Activated effector memory CD4-positive, alpha-beta T cell treated with Interleukin-2 at 50 U/mL for 16 hours (primary cell): ENCODE measurements around the gene RNASEH2A.

Source experiments
- DNase-seq: peaks from one replicate; pipeline ENCODE4 v3.0.0-alpha.2; 2020

The RNASEH2A gene

DNA sequence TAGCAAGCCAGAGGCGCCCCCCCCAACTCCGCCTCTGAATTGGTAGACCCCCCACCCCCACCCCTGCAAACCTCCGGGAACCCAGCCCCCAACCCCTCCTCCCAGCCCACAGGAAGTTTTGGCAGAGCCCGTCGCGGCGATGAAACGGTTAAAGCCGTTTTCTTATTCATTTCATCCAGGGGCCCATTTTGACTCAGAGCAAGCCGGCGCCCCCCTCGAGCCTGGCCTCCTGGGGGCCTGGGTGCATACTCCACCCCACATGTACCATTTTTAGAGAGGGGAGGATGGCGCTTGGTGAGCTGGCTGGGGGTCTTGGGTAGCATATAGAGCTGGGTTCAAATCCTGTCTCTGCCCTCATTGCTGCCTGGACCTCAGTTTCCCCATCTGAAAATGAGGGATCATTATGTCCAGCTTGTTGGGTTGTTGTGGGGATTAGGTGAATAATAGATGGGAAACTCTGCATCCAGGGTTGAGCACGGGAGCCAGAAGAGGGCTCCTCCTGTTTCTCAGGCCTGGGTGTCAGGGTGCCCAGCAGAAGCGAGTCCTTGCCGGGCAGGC lies 23.0 kb upstream of the RNASEH2A start:
- no peak for DNase-seq

- no peak for DNase-seq
Measured at GRCh38 chr19:12783849-12784393, 22.5 kb upstream of the RNASEH2A start.

DNA sequence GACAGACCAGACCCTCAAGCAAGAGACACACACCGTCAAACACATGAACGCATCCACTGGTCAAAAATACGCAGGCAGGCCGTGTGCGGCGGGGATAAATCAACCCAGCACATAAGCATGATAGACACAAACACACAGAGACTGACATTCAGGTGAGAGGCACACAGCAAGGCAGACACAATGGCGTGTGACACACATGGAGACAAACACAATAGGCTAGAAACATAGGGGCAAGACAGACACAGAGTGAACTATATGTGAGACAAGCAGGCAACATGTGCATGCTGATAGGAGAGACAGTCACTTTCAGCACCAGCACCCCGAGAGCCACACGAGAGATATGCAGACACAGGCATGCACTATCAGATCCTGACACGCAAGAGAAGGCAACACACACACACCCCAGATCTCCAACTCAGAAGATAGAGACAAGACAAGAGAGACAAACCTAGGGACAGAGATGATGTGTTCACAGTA lies 22.0 kb upstream of the RNASEH2A start:
- DNase-seq: no peak

GRCh38 chr19:12784871-12785430 lies 21.4 kb upstream of the RNASEH2A start:
- no peak for DNase-seq

GRCh38 chr19:12785431-12786031 lies 20.9 kb upstream of the RNASEH2A start:
- no peak for DNase-seq

GRCh38 chr19:12786141-12786870 lies 20.1 kb upstream of the RNASEH2A start:
- no peak for DNase-seq

GRCh38 chr19:12786952-12787351 lies 19.4 kb upstream of the RNASEH2A start:
- DNase-seq: no peak

DNA sequence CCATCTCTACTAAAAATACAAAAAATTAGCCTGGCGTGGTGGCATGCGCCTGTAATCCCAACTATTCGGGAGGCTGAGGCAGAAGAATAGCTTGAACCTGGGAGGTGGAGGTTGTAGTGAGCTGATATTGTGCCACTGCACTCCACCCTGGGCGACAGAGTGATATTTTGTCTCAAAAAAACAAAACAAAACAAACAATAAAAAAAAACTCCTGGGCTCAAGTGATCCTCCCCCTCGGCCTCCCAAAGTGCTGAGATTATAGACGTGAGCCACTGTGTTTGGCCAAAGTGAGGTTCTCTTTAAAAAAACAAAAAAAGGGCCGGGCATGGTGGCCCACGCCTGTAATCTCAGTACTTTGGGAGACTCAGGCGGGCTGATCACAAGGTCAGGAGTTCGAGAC lies 18.9 kb upstream of the RNASEH2A start:
- DNase-seq: no peak

GRCh38 chr19:12788042-12788681 lies 18.2 kb upstream of the RNASEH2A start:
- DNase-seq: no peak

- DNase-seq: no peak
Measured at GRCh38 chr19:12788682-12789097, 17.7 kb upstream of the RNASEH2A start.

- no peak for DNase-seq
Measured at GRCh38 chr19:12789098-12789903, 17.1 kb upstream of the RNASEH2A start.

DNA sequence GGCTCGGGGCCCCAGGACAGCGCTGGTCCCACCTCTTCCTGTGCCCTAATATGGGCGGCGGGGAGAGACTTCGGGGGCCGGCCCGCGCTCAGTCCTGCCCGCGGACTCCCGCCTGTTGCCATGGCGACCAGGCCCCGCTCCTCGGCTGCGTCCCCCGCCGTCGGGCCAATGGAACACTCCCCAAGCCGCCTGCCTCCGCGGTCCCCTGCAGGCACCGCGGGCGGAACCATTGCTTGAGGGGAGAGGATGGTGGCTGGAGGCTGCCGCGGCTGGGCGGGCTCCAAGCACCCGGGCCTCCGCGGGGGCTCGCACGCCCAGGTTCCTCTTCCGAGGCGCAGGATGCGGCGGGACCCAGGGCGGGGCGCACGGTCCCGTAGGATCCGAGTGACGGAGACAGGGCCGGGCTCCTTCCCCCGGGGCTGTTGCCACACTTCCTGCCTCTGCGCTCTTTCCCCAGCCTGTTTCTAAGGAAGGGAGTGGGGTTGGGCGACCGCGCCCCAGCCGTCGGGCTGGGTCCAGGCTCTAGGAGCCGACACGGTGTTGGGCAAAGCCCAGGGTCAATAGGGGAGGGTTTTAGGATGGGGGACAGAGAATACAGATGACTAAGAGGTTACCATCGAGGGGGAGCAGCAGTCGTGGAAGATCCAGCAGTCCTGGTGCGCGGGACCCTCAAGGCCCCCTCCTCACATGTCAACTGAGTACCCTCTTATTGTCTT lies 16.3 kb upstream of the RNASEH2A start:
- DNase-seq: peak; percentile 82

- no peak for DNase-seq
Measured at GRCh38 chr19:12790628-12791344, 15.6 kb upstream of the RNASEH2A start.

DNA sequence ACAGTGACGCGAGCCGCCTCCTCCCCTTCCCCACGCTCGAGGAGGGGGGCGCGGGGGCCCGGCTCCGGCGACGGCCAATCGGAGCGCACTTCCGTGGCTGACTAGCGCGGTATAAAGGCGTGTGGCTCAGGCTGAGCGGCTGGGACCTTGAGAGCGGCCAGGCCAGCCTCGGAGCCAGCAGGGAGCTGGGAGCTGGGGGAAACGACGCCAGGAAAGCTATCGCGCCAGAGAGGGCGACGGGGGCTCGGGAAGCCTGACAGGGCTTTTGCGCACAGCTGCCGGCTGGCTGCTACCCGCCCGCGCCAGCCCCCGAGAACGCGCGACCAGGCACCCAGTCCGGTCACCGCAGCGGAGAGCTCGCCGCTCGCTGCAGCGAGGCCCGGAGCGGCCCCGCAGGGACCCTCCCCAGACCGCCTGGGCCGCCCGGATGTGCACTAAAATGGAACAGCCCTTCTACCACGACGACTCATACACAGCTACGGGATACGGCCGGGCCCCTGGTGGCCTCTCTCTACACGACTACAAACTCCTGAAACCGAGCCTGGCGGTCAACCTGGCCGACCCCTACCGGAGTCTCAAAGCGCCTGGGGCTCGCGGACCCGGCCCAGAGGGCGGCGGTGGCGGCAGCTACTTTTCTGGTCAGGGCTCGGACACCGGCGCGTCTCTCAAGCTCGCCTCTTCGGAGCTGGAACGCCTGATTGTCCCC lies 14.9 kb upstream of the RNASEH2A start, which contains the start of gene JUNB:
JUNB (plus strand) TSS at position 142 of the 706 bp plus-strand sequence; CDS start at position 428, 286 bp downstream.
- DNase-seq: peak; percentile 93

GRCh38 chr19:12792051-12792852 lies 14.1 kb upstream of the RNASEH2A start:
- peak; percentile 72 for DNase-seq

- DNase-seq: no peak
Measured at GRCh38 chr19:12792853-12793289, 13.5 kb upstream of the RNASEH2A start.

DNA sequence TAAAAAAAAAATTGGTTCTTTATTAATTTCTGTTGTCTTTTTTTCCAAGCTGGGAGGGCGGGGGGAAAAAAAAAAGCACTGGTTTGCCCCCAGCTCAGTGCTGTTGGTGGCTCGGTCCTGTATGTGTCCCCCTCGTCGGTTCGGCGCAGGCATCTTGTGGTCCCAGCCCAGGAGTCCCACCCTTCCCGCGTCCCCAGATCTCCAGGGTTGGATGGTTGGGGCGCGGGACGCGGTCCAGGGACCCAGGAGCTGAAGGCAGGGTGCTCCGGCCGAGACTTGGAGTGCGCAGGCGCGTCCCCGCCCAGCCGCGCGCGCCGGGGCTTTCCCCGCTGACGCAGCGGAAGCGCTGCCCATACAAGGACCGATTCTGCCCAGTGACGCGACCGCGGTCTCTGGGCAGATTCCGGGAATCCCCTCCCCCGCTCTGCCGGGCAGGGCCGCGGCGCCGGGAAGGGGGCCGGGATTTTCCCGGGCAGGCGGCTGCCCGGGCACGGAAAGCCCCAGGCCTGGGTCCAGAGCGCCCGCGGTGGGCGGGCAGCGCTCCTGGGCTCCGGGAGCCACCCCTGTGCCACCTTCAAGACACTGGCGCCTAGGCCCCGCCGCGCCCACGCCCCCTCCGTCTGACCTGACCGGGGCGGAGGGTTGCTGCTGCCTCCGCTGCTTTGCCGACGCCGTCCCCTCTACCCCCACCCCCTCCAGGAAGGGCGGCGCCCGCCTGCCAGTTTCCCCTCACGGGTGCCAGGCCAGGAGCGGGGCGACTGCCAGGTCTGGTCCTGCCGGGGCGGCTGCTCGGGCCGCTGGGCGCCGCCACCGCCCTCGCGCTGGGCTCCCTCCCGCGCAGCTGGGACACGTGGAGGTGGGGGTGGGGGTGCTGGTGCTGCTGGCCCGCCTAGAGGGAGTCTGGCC lies 12.8 kb upstream of the RNASEH2A start:
- DNase-seq: peak; percentile 90
